CD4-positive, alpha-beta memory T cell (primary cell): Measurements from ENCODE around the gene MUC4. TPM values are rescaled to one million over a fixed set of nuclear protein-coding genes. Genes with fewer than 3 reads are reported as not detected.

Experiments
- CTCF ChIA-PET: fragments of 350-600 bp; sonication (Branson Sonifier 250); formaldehyde crosslinking; loops from one replicate; lab custom pipeline; 2021; ENCODE audit warnings: inconsistent platforms; ENCODE audit not compliant: partially characterized antibody; lab: Charles Lee
- POLR2A ChIA-PET: fragments of 350-600 bp; sonication (Branson Sonifier 250); formaldehyde crosslinking; loops from one replicate; lab custom pipeline; 2021; ENCODE audit not compliant: partially characterized antibody; lab: Charles Lee
- DNase-seq, 5 donors: peaks; one replicate each; pipeline versions ENCODE4 v3.0.0 to v3.0.0-alpha.2; 2020 to 2022; ENCODE audit warnings: mixed read lengths in 1 of 5
- H3K27ac ChIP-seq: one replicate; pipeline ENCODE4 v1.7.0; 2013; ENCODE audit warnings: low read depth, low read length
- H3K27me3 ChIP-seq: 2 replicates; pipeline ENCODE4 v1.7.0; 2013; ENCODE audit warnings: mild to moderate bottlenecking, low read length, moderate library complexity; ENCODE audit not compliant: insufficient read depth
- H3K36me3 ChIP-seq: 2 replicates; pipeline ENCODE4 v1.7.0; 2013; ENCODE audit warnings: mild to moderate bottlenecking, low read length, moderate library complexity; ENCODE audit not compliant: insufficient read depth
- H3K4me1 ChIP-seq: 2 replicates; pipeline ENCODE4 v1.7.0; 2013; ENCODE audit warnings: mild to moderate bottlenecking, low read length, moderate library complexity; ENCODE audit not compliant: insufficient read depth
- H3K4me3 ChIP-seq, 2 donors: one replicate each; pipeline ENCODE4 v1.7.0; 2013; ENCODE audit warnings: low read length in 2 of 2, mild to moderate bottlenecking in 1 of 2
- H3K9me3 ChIP-seq, 2 donors: one replicate each; pipeline ENCODE4 v1.7.0; 2013; ENCODE audit warnings: low read length in 2 of 2, control low read depth in 1 of 2; ENCODE audit not compliant: control insufficient read depth in 1 of 2
- H3K27ac Mint-ChIP-seq, 7 donors: one replicate each; pipeline ENCODE4 v1.8.0; 2020 to 2021; ENCODE audit warnings: mixed read lengths in 7 of 7, mild to moderate bottlenecking in 6 of 7, inconsistent platforms in 3 of 7, moderate library complexity in 3 of 7
- H3K27me3 Mint-ChIP-seq, 2 donors: one replicate each; pipeline ENCODE4 v1.8.0; 2020 to 2021; ENCODE audit warnings: mixed read lengths in 2 of 2
- H3K36me3 Mint-ChIP-seq, 2 donors: one replicate each; pipeline ENCODE4 v1.8.0; 2020 to 2021; ENCODE audit warnings: mixed read lengths in 2 of 2, inconsistent platforms in 1 of 2, mild to moderate bottlenecking in 1 of 2
- H3K4me1 Mint-ChIP-seq, 4 donors: one replicate each; pipeline ENCODE4 v1.8.0; 2020 to 2021; ENCODE audit warnings: mixed read lengths in 4 of 4, mild to moderate bottlenecking in 1 of 4
- H3K4me3 Mint-ChIP-seq, 8 donors: one replicate each; pipeline ENCODE4 v1.8.0; 2020 to 2021; ENCODE audit warnings: mixed read lengths in 8 of 8, mild to moderate bottlenecking in 7 of 8, moderate library complexity in 6 of 8, inconsistent platforms in 3 of 8
- H3K9me3 Mint-ChIP-seq, 8 donors: one replicate each; pipeline ENCODE4 v1.8.0; 2020 to 2021; ENCODE audit warnings: mixed read lengths in 8 of 8, mild to moderate bottlenecking in 5 of 8, inconsistent platforms in 3 of 8, moderate library complexity in 1 of 8
- intact Hi-C: fragments of 100-400 bp; cut with micrococcal nuclease; formaldehyde crosslinking; loops from one replicate; pipeline ENCODE4 v1.15.1; 2023
- polyA plus RNA-seq, 2 donors: library from polyadenylated mRNA; unstranded; fragments of 300-500 nt; fragmentation: Illumina TruSeq; gene quantifications; one replicate each; pipeline ENCODE4 v1.2.3, GENCODE V29; 2021
- total RNA-seq, 2 experiments: library from RNA; stranded (reverse); gene quantifications; one replicate each; pipeline ENCODE4 v1.2.3, GENCODE V29; 2021

The MUC4 gene
- total and polyA plus RNA-seq, 4 experiments from 2014 or later, result not detected

- POLR2A ChIA-PET, result interaction anchor here (0.5 kb wide), 1 partner anchor 226 kb away, joined by 3 read pairs; no protein-coding TSS in a partner anchor
- no peak for DNase-seq
- peaks cover 3% of the 10 kb centered on the region for H3K27me3 ChIP-seq
- H3K4me3 Mint-ChIP-seq, result no peak overlapping the region
- no peak overlapping the region for H3K4me3 ChIP-seq
- CTCF ChIA-PET, result interaction anchor here (0.5 kb wide), 1 partner anchor 213 kb away, joined by 3 read pairs; no protein-coding TSS in a partner anchor
- intact Hi-C loops, result no loop called here
- no peaks in the 10 kb centered on the region for H3K4me1 ChIP-seq
- no peaks in the 10 kb centered on the region for H3K9me3 Mint-ChIP-seq
- H3K27me3 Mint-ChIP-seq, result peaks cover 26 to 34% of the 10 kb centered on the region in 2 donors
- H3K27ac ChIP-seq, result no peak overlapping the region
- H3K36me3 ChIP-seq, result no peaks in the 10 kb centered on the region
- H3K36me3 Mint-ChIP-seq, result no peaks in the 10 kb centered on the region
- no peaks in the 10 kb centered on the region for H3K9me3 ChIP-seq
- H3K4me1 Mint-ChIP-seq, result peaks cover 0 to 6% (median 6%) of the 10 kb centered on the region in 4 donors
- H3K27ac Mint-ChIP-seq, result peak overlapping the region in 1 of 7 donors; percentile 36
Measured at GRCh38 chr3:195758721-195759353, 52.9 kb downstream of the MUC4 start.

DNA sequence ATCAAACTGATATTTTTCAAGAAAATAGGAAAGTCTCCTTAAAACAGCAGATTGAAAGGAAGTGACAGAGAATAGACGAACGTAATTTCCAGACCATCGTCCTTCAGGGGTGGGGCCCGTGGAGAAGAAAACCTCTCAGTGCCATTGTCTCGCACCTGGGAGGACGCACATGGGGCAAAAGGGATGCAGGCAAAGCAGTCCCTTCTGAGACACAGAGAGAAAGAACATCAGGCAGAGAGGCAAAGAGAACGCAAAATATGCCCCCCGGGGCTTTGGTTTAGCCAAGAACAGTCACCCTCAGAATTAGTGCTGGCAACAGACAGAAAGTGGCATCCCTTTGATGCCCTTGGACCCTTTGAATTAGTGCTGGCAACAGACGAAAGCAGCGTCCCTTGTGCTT lies 53.9 kb downstream of the MUC4 start:
- Mint-ChIP-seq H3K4me3 (no peak overlapping the region), H3K27me3 (peaks cover 22 to 32% of the 10 kb centered on the region in 2 donors), H3K4me1 (peaks cover 3 to 8% (median 6%) of the 10 kb centered on the region in 4 donors), H3K9me3 (no peaks in the 10 kb centered on the region), H3K27ac (no peak overlapping the region), H3K36me3 (no peaks in the 10 kb centered on the region)
- DNase-seq, result no peak
- intact Hi-C loops, result no loop called here
- H3K9me3 ChIP-seq, result no peaks in the 10 kb centered on the region
- ChIA-PET CTCF (no interaction called here), POLR2A (no interaction called here)
- no peaks in the 10 kb centered on the region for H3K4me1 ChIP-seq
- peaks cover 3% of the 10 kb centered on the region for H3K27me3 ChIP-seq
- H3K27ac ChIP-seq, result no peak overlapping the region
- no peak overlapping the region for H3K4me3 ChIP-seq
- no peaks in the 10 kb centered on the region for H3K36me3 ChIP-seq

DNA sequence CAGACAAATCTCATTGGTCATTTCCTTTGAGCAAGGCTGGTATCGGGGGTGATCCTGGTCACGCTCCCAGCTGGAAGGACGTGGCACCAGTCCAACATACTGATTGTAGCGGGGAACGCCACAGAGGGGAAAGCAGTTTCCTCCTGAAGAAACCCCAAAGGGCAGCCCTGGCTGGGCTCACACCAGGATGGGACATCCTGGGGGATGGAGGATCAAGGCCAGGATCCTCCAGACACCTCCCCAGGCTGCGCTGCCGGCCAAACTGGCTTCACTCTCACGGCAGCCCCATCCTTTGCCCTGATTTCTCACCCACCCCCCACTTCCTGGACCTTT lies 54.3 kb downstream of the MUC4 start:
- H3K27ac Mint-ChIP-seq, result no peak overlapping the region
- CTCF ChIA-PET, result no interaction called here
- DNase-seq, result no peak
- H3K36me3 Mint-ChIP-seq, result no peaks in the 10 kb centered on the region
- H3K27me3 ChIP-seq, result peaks cover 3% of the 10 kb centered on the region
- no peak overlapping the region for H3K27ac ChIP-seq
- no peaks in the 10 kb centered on the region for H3K4me1 ChIP-seq
- no peaks in the 10 kb centered on the region for H3K9me3 ChIP-seq
- no peaks in the 10 kb centered on the region for H3K9me3 Mint-ChIP-seq
- H3K27me3 Mint-ChIP-seq, result peaks cover 22 to 32% of the 10 kb centered on the region in 2 donors
- peaks cover 3 to 8% (median 6%) of the 10 kb centered on the region in 4 donors for H3K4me1 Mint-ChIP-seq
- H3K4me3 ChIP-seq, result no peak overlapping the region
- POLR2A ChIA-PET, result no interaction called here
- no peaks in the 10 kb centered on the region for H3K36me3 ChIP-seq
- intact Hi-C loops, result no loop called here
- H3K4me3 Mint-ChIP-seq, result no peak overlapping the region

- CTCF ChIA-PET, result interaction anchor here (1.1 kb wide), 1 partner anchor 94 kb away, joined by 3 read pairs; no protein-coding TSS in a partner anchor
Measured at GRCh38 chr3:195755791-195756676, 55.7 kb downstream of the MUC4 start.

DNA sequence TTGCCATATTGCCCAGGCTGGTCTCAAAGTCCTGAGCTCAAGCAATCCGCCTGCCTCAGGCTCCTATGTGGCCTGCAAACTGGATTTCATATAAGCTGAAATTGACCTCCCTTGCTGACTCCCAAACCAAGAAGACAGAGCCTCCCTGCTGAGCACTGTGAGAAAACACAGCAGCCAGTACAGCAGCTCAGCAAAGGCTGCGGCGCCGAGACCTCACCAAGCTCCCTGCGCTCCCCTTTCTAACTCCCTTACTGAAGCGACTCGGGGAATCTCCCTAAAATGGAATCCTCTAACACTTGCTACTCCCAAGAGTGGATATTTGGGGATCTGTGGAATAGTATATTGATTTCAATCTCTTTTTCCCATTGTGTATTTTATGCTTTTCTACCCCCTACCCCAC lies 56.3 kb downstream of the MUC4 start:
- peaks cover 3% of the 10 kb centered on the region for H3K27me3 ChIP-seq
- CTCF ChIA-PET, result interaction anchor here (1.1 kb wide), 1 partner anchor 95 kb away, joined by 3 read pairs; no protein-coding TSS in a partner anchor
- no peaks in the 10 kb centered on the region for H3K9me3 ChIP-seq
- no peak overlapping the region for H3K27ac ChIP-seq
- DNase-seq, result no peak
- H3K36me3 Mint-ChIP-seq, result no peaks in the 10 kb centered on the region
- H3K4me3 Mint-ChIP-seq, result no peak overlapping the region
- POLR2A ChIA-PET, result no interaction called here
- no peak overlapping the region for H3K27ac Mint-ChIP-seq
- H3K36me3 ChIP-seq, result no peaks in the 10 kb centered on the region
- no peaks in the 10 kb centered on the region for H3K4me1 ChIP-seq
- H3K4me3 ChIP-seq, result no peak overlapping the region
- no peaks in the 10 kb centered on the region for H3K9me3 Mint-ChIP-seq
- intact Hi-C loops, result no loop called here
- H3K27me3 Mint-ChIP-seq, result peaks cover 22 to 27% of the 10 kb centered on the region in 2 donors
- H3K4me1 Mint-ChIP-seq, result peaks cover 3 to 8% (median 6%) of the 10 kb centered on the region in 4 donors

More at GRCh38 chr3:195755791-195756676, 55.7 kb downstream of the MUC4 start:
- POLR2A ChIA-PET, result no interaction called here
- Histone ChIP-seq H3K27me3 (peaks cover 3% of the 10 kb centered on the region), H3K9me3 (no peaks in the 10 kb centered on the region), H3K27ac (no peak overlapping the region), H3K4me3 (no peak overlapping the region), H3K4me1 (no peaks in the 10 kb centered on the region), H3K36me3 (no peaks in the 10 kb centered on the region)
- H3K36me3 Mint-ChIP-seq, result no peaks in the 10 kb centered on the region
- peaks cover 22 to 32% of the 10 kb centered on the region in 2 donors for H3K27me3 Mint-ChIP-seq
- no peaks in the 10 kb centered on the region for H3K9me3 Mint-ChIP-seq
- peak overlapping the region in 1 of 8 donors; percentile 42 for H3K4me3 Mint-ChIP-seq
- peak in 3 of 5 donors; percentile 23 to 50 (median 28) for DNase-seq
- peak overlapping the region in 1 of 7 donors; percentile 79 for H3K27ac Mint-ChIP-seq
- H3K4me1 Mint-ChIP-seq, result peaks cover 3 to 8% (median 6%) of the 10 kb centered on the region in 4 donors
- intact Hi-C loops, result no loop called here

GRCh38 chr3:195754906-195755305 lies 56.8 kb downstream of the MUC4 start:
- H3K27me3 ChIP-seq, result peaks cover 3% of the 10 kb centered on the region
- CTCF ChIA-PET, result no interaction called here
- Mint-ChIP-seq H3K4me3 (no peak overlapping the region), H3K27me3 (peaks cover 18 to 22% of the 10 kb centered on the region in 2 donors), H3K9me3 (no peaks in the 10 kb centered on the region), H3K4me1 (peaks cover 3 to 8% (median 6%) of the 10 kb centered on the region in 4 donors), H3K27ac (no peak overlapping the region), H3K36me3 (no peaks in the 10 kb centered on the region)
- no peaks in the 10 kb centered on the region for H3K36me3 ChIP-seq
- intact Hi-C loops, result no loop called here
- H3K4me3 ChIP-seq, result no peak overlapping the region
- POLR2A ChIA-PET, result no interaction called here
- H3K4me1 ChIP-seq, result no peaks in the 10 kb centered on the region
- no peak overlapping the region for H3K27ac ChIP-seq
- H3K9me3 ChIP-seq, result no peaks in the 10 kb centered on the region
- DNase-seq, result no peak

GRCh38 chr3:195754141-195754540 lies 57.6 kb downstream of the MUC4 start:
- DNase-seq, result no peak
- H3K27me3 ChIP-seq, result peaks cover 3% of the 10 kb centered on the region
- ChIA-PET CTCF (no interaction called here), POLR2A (no interaction called here)
- H3K4me1 Mint-ChIP-seq, result peaks cover 3 to 8% (median 6%) of the 10 kb centered on the region in 4 donors
- H3K4me3 Mint-ChIP-seq, result no peak overlapping the region
- no peaks in the 10 kb centered on the region for H3K9me3 Mint-ChIP-seq
- no peaks in the 10 kb centered on the region for H3K4me1 ChIP-seq
- intact Hi-C loops, result no loop called here
- H3K27ac ChIP-seq, result no peak overlapping the region
- H3K27me3 Mint-ChIP-seq, result peaks cover 16% of the 10 kb centered on the region in 2 donors
- peak overlapping the region in 1 of 7 donors; percentile 63 for H3K27ac Mint-ChIP-seq
- no peak overlapping the region for H3K4me3 ChIP-seq
- no peaks in the 10 kb centered on the region for H3K36me3 Mint-ChIP-seq
- H3K9me3 ChIP-seq, result no peaks in the 10 kb centered on the region
- H3K36me3 ChIP-seq, result no peaks in the 10 kb centered on the region
